Breast epithelium (tissue), 3 donors: ENCODE results near the gene RAB35.

Experiments
- CTCF ChIP-seq, 3 donors: fragments of 450-650 bp; IDR thresholded peaks; one replicate each; pipeline ENCODE4 v1.5.1; 2016 to 2017; ENCODE audit warnings: antibody characterized with exemption in 3 of 3, mild to moderate bottlenecking in 3 of 3, moderate library complexity in 3 of 3
- POLR2A ChIP-seq: fragments of 450-650 bp; IDR thresholded peaks from one replicate; pipeline ENCODE4 v1.6.1; 2016; ENCODE audit warnings: antibody characterized with exemption, mild to moderate bottlenecking, moderate library complexity
- POLR2AphosphoS5 ChIP-seq, 3 donors: sonication (generic); formaldehyde crosslinking; IDR thresholded peaks; one replicate each; pipeline ENCODE4 v1.6.1; 2017; ENCODE audit warnings: antibody characterized with exemption in 3 of 3

GRCh38 chr12:120062976-120063579, 53.5 kb downstream of the RAB35 start:
- TF ChIP-seq POLR2AphosphoS5 (IDR thresholded peaks at IDR 0.05) = no peak
- no peak for TF ChIP-seq CTCF (IDR thresholded peaks at IDR 0.05)
- no peak for TF ChIP-seq POLR2A
